ENCODE measurements around the gene INPP4B.
A peak's percentile ranks its signal among the peaks of the same experiment; 100 is the strongest.

Gene INPP4B

GRCh38 chr4:142230991-142231390, 615.1 kb downstream of the INPP4B start:
- no peak for DNase-seq (ENCODE audit: low read depth)

- no peak for DNase-seq (ENCODE audit: low read depth)
These were observed 620.1 kb downstream of the INPP4B start for GRCh38 chr4:142226014-142226413.

GRCh38 chr4:142222127-142222526, 624.0 kb downstream of the INPP4B start:
- DNase-seq (ENCODE audit: low read depth) = no peak

GRCh38 chr4:142218726-142219125, 627.4 kb downstream of the INPP4B start:
- DNase-seq (ENCODE audit: low read depth) = no peak

GRCh38 chr4:142211444-142211843, 634.7 kb downstream of the INPP4B start:
- DNase-seq (ENCODE audit: low read depth) = no peak

GRCh38 chr4:142203505-142203904, 642.6 kb downstream of the INPP4B start:
- DNase-seq (ENCODE audit: low read depth) = no peak

GRCh38 chr4:142202404-142203332, 643.4 kb downstream of the INPP4B start:
- no peak for DNase-seq (ENCODE audit: low read depth)

- no peak for DNase-seq (ENCODE audit: low read depth)
These were observed 645.1 kb downstream of the INPP4B start for GRCh38 chr4:142201041-142201440.

GRCh38 chr4:142194905-142195304, 651.2 kb downstream of the INPP4B start:
- DNase-seq (ENCODE audit: low read depth) = no peak

GRCh38 chr4:142191901-142192300, 654.2 kb downstream of the INPP4B start:
- peak; percentile 28 for DNase-seq (ENCODE audit: low read depth)

GRCh38 chr4:142181021-142181420, 665.1 kb downstream of the INPP4B start:
- DNase-seq (ENCODE audit: low read depth) = no peak

- DNase-seq (ENCODE audit: low read depth) = no peak
These were observed 676.9 kb downstream of the INPP4B start for GRCh38 chr4:142169216-142169615.

- DNase-seq (ENCODE audit: low read depth) = no peak
These were observed 677.9 kb downstream of the INPP4B start for GRCh38 chr4:142168181-142168580.

- DNase-seq (ENCODE audit: low read depth) = no peak
These were observed 681.2 kb downstream of the INPP4B start for GRCh38 chr4:142164767-142165500.

- no peak for DNase-seq (ENCODE audit: low read depth)
These were observed 685.0 kb downstream of the INPP4B start for GRCh38 chr4:142161086-142161485.

GRCh38 chr4:142160509-142160908, 685.6 kb downstream of the INPP4B start:
- DNase-seq (ENCODE audit: low read depth) = no peak

- DNase-seq (ENCODE audit: low read depth) = no peak
These were observed 687.1 kb downstream of the INPP4B start for GRCh38 chr4:142158980-142159379.

GRCh38 chr4:142156256-142156655, 689.8 kb downstream of the INPP4B start:
- no peak for DNase-seq (ENCODE audit: low read depth)

GRCh38 chr4:142155347-142155746, 690.8 kb downstream of the INPP4B start:
- DNase-seq (ENCODE audit: low read depth) = no peak

GRCh38 chr4:142150483-142150882, 695.6 kb downstream of the INPP4B start:
- DNase-seq (ENCODE audit: low read depth) = no peak

- no peak for DNase-seq (ENCODE audit: low read depth)
These were observed 701.3 kb downstream of the INPP4B start for GRCh38 chr4:142144813-142145212.

- DNase-seq (ENCODE audit: low read depth) = no peak
These were observed 703.6 kb downstream of the INPP4B start for GRCh38 chr4:142142366-142143054.

- DNase-seq (ENCODE audit: low read depth) = no peak
These were observed 704.9 kb downstream of the INPP4B start for GRCh38 chr4:142141224-142141623.

Measured in HS-5 (cell line).